Measurements from ENCODE around the gene GRIK2. TPM values are rescaled to one million over a fixed set of nuclear protein-coding genes. Genes with fewer than 3 reads are reported as not detected.

Gene GRIK2
- total and polyA plus RNA-seq, 2 of the 4 experiments (the other 2 are of a cell fraction), result 8.2 to 15.2 TPM

DNA sequence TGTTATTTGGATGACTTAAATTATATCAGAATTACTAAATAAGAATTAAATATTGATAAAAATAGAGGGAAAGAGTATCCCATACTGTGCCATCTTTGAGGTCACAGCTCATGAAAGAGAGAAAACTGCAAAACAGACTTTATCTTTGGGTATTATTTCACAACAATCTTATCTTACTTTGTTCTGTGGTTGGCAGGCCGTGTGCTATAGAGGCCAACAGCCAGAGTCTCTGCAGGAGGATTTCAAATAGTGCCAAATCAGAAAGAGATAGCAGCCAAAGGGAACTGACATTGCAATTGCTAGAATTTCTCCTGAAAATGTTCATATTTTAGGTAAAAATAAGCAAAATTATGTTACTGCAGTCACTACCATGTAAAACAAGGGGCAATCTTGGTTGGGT is 354.2 kb downstream of the GRIK2 start:
- POLR2A ChIA-PET (ENCODE audit: unreplicated experiment), result no interaction called here
- no peak overlapping the region for H3K9ac ChIP-seq (ENCODE audit: low read depth, low read length)
- no peak for DNase-seq
- no peak overlapping the region for H3K27ac ChIP-seq (ENCODE audit: insufficient read depth, low read length)
- H3K27me3 ChIP-seq (ENCODE audit: control insufficient read depth, insufficient read depth, low read length), result no peaks in the 10 kb centered on the region
- no peak overlapping the region for H2BK120ac ChIP-seq (ENCODE audit: low read depth, low read length)
- no peak overlapping the region for H4K8ac ChIP-seq (ENCODE audit: low read depth in 2 of 2, low read length in 2 of 2)
- ATAC-seq (ENCODE audit: low read depth), result no peak
- H2AK5ac ChIP-seq (ENCODE audit: low read depth, low read length), result no peak overlapping the region
- no peak overlapping the region for H2BK5ac ChIP-seq (ENCODE audit: low read depth, low read length, poor library complexity, severe bottlenecking)
- no peaks in the 10 kb centered on the region for H3K79me1 ChIP-seq (ENCODE audit: low read depth in 1 of 2, low read length in 2 of 2)
- H2BK20ac ChIP-seq (ENCODE audit: low read depth, low read length), result no peak overlapping the region
- H3K18ac ChIP-seq (ENCODE audit: low read depth, low read length), result no peak overlapping the region
- WGBS, 2 experiments (ENCODE audit: extremely low coverage in 2 of 2, insufficient read length in 1 of 2), result no CpG with 5 or more reads among the region's 1 CpG
- H3K9me3 ChIP-seq (ENCODE audit: control insufficient read depth, insufficient read depth, low read length), result no peaks in the 10 kb centered on the region
- no peaks in the 10 kb centered on the region for H3K36me3 ChIP-seq (ENCODE audit: control insufficient read depth, insufficient read depth, low read length)
- CTCF ChIA-PET, result no interaction called here
- H3K9me1 ChIP-seq (ENCODE audit: insufficient read depth, low read length), result no peaks in the 10 kb centered on the region
- dilution Hi-C loops (cut with HindIII; ENCODE audit: low sequenced_read_pairs, unreplicated experiment) (no loop called here), in situ Hi-C loops (cut with MboI; ENCODE audit: low sequenced_read_pairs) (no loop called here), intact Hi-C loops (cut with micrococcal nuclease) (no loop called here)
- H2BK15ac ChIP-seq (ENCODE audit: low read depth, low read length), result no peak overlapping the region
- no peak overlapping the region for H3K23ac ChIP-seq (ENCODE audit: low read depth, low read length)
- no peak overlapping the region for H3K4me3 ChIP-seq (ENCODE audit: insufficient read depth, low read depth, low read length)
- H4K91ac ChIP-seq (ENCODE audit: insufficient read depth, low read depth, low read length), result no peak overlapping the region
- no peak overlapping the region for H3K14ac ChIP-seq (replicated peaks; ENCODE audit: low read depth, low read length)
- H2AK9ac ChIP-seq (replicated peaks; ENCODE audit: low read depth, low read length, poor library complexity), result no peak overlapping the region
- no TSS peak for BruUV-seq (replicated peaks)
- no peak overlapping the region for H2AFZ ChIP-seq (replicated peaks; ENCODE audit: low read length, poor library complexity)
- no peak for TF ChIP-seq RCOR1 (IDR thresholded peaks at IDR 0.05; ENCODE audit: insufficient replicate concordance, low read length)
- no peak for TF ChIP-seq MAFK (IDR thresholded peaks at IDR 0.05; ENCODE audit: low read depth, low read length)
- TF ChIP-seq, protein P1, sequence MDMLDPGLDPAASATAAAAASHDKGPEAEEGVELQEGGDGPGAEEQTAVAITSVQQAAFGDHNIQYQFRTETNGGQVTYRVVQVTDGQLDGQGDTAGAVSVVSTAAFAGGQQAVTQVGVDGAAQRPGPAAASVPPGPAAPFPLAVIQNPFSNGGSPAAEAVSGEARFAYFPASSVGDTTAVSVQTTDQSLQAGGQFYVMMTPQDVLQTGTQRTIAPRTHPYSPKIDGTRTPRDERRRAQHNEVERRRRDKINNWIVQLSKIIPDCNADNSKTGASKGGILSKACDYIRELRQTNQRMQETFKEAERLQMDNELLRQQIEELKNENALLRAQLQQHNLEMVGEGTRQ (IDR thresholded peaks at IDR 0.05; ENCODE audit: low read depth, low read length), result no peak
- no peak for TF ChIP-seq BHLHE40 (IDR thresholded peaks at IDR 0.05; ENCODE audit: low read depth, low read length)
- no peak for TF ChIP-seq CHD1 (IDR thresholded peaks at IDR 0.05; ENCODE audit: low read depth, low read length)
- no peak for TF ChIP-seq ELK1 (IDR thresholded peaks at IDR 0.05; ENCODE audit: borderline replicate concordance, low read depth, low read length)
- no peak for TF ChIP-seq MXI1 (IDR thresholded peaks at IDR 0.05; ENCODE audit: borderline replicate concordance, low read depth, low read length)
- no peak for TF ChIP-seq SMC3 (IDR thresholded peaks at IDR 0.05; ENCODE audit: low read depth, low read length)
- TF ChIP-seq RFX5 (IDR thresholded peaks at IDR 0.05; ENCODE audit: low read depth, low read length), result no peak
- no peak for TF ChIP-seq FOS (IDR thresholded peaks at IDR 0.05; ENCODE audit: low read depth, low read length)
- TF ChIP-seq CTCF (conservative IDR thresholded peaks at IDR 0.05; ENCODE audit: low read depth, low read length), result no peak
- TF ChIP-seq CEBPB (IDR thresholded peaks at IDR 0.05; ENCODE audit: low read depth, low read length), result no peak
- TF ChIP-seq POLR2A (IDR thresholded peaks at IDR 0.05; ENCODE audit: low read depth, low read length), result no peak
- no peak overlapping the region for H3K4me2 ChIP-seq (ENCODE audit: low read depth, low read length)
- H3K4me1 ChIP-seq (ENCODE audit: control insufficient read depth, insufficient read depth, low read length), result no peaks in the 10 kb centered on the region
- no peak overlapping the region for H4K5ac ChIP-seq (ENCODE audit: low read depth, low read length)
- no peak overlapping the region for H3K4ac ChIP-seq (ENCODE audit: low read depth, low read length)
- no peaks in the 10 kb centered on the region for H4K20me1 ChIP-seq (ENCODE audit: insufficient read depth, low read length)
- no peak overlapping the region for H3K56ac ChIP-seq (ENCODE audit: extremely low read depth, insufficient read depth, low read length)

Measured in IMR-90 (cell line).